KOPT-K1 (cell line): Measurements from ENCODE around the gene EFCAB12.
"Not testable (repeated sequence)": the region's sequence is repeated elsewhere in the genome, so short reads cannot be mapped to it uniquely, and the experiment has no call there.

ENCODE experiments used
- H3K27ac ChIP-seq: fragments of 200-600 bp; sonication (generic); 2 replicates; pipeline ENCODE4 v1.5.1; 2016; ENCODE audit warnings: antibody characterized with exemption, mild to moderate bottlenecking, low read depth, low read length; ENCODE audit not compliant: poor library complexity, severe bottlenecking
- H3K36me3 ChIP-seq: fragments of 200-600 bp; sonication (generic); 2 replicates; pipeline ENCODE4 v1.5.1; 2017; ENCODE audit warnings: antibody characterized with exemption, mild to moderate bottlenecking, low read length, moderate library complexity; ENCODE audit not compliant: insufficient read depth
- H3K9me3 ChIP-seq: fragments of 200-600 bp; sonication (generic); 2 replicates; pipeline ENCODE4 v1.5.1; 2017; ENCODE audit warnings: antibody characterized with exemption, low read length, mild to moderate bottlenecking; ENCODE audit not compliant: insufficient read depth, poor library complexity, severe bottlenecking

Gene EFCAB12

DNA sequence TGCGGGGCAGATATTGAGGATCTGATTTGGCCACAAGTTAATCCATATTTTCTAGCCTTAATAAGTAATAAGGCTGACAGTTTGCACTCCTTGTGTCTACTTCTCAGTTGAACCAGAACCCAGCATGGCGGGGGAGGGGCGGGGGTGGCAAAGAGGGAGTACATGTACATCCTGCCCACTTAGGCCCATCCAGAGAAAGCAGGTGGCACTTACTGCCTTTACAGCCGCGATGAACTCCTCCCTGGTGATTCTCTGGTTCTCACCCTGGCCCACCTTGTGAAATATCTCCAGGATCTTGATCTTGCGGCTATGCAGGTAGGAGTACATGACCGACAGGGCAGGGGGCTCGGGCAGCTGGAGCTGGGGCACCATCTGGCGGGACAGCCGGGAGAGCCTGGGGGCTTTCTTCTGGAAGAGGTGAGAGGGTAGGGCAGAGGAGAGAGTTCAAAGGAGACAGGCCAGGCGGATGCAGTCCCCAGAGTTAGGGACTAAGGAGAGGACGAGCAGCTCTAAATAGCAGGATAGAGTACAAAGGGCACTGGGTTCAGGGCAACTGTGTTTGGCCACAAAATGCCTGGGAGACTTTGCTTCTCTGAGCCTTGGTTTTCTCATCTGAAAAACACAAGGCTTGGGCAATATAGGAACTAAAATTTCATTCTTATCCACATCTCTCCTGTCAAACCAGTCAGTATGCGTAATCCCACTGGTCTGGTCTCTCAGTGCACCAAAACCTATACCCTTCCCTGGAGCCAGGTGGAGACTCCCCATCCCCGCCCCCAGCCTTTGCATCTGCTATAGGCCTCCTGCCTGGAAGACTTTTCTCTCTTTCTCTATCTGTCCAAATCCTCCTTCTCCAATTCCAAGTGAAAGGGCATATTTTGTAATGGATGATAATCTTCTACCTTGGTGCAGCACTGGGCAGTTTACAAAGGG lies 10.1 kb downstream of the EFCAB12 start:
- H3K36me3 ChIP-seq, result no peaks in the 10 kb centered on the region
- no peaks in the 10 kb centered on the region for H3K9me3 ChIP-seq
- no peak overlapping the region for H3K27ac ChIP-seq

DNA sequence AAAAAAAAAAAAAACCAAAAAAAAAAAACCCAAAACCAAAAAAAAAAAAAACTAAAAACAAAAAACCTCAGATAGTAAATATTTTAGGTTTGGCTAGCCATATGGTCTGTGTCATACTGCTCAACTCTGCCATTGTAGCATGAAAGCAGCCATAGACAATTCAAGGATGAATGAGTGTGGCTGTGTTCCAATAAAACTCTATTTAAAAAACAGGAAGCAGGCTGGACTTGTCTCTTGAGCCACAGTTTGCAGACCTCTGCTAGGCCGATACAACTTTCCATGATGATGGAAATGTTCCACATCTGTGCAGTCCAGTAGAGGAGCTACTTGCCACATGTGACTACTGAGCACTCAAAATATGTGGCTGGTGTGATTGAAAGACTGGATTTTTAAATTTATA lies 11.1 kb downstream of the EFCAB12 start:
- Histone ChIP-seq H3K9me3 (no peaks in the 10 kb centered on the region), H3K36me3 (no peaks in the 10 kb centered on the region), H3K27ac (no peak overlapping the region)

DNA sequence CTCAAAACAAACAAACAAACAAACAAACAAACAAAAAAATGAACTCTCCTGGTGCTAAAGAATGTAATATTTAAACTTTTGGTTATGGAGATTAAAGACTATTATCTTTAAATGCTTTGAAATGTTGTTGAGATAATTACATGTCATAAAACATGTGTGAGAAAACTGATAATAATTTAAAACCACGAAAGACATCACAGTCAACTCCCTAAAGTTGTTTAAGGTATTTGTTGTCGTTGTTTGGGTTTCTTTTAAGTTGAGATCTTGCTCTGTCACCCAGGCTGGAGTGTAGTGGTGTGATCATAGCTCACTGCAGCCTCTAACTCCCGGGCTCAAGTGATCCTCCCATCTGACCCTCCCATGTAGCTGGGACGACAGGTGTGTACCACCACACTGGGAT lies 12.0 kb downstream of the EFCAB12 start:
- Histone ChIP-seq H3K36me3 (no peaks in the 10 kb centered on the region), H3K27ac (no peak overlapping the region), H3K9me3 (no peaks in the 10 kb centered on the region)

DNA sequence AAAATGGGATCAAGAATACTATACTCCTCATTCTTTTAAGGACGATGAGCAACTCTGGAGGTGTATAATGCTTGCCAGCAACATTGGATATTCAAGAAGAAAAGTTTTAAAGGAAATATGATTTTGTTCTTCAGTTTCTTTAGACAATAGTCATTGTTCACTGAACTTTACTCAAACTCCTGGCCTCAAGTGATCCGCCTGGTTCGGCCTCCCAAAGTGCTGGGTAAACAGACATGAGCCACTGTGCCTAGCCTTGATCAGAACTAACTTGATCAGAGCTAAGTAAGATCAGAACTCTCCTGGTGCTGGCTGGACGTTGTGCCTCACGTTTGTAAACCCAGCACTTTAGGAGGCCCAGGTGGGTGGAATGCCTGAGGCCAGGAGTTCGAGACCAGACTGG lies 12.6 kb downstream of the EFCAB12 start:
- no peaks in the 10 kb centered on the region for H3K36me3 ChIP-seq
- no peak overlapping the region for H3K27ac ChIP-seq
- no peaks in the 10 kb centered on the region for H3K9me3 ChIP-seq

DNA sequence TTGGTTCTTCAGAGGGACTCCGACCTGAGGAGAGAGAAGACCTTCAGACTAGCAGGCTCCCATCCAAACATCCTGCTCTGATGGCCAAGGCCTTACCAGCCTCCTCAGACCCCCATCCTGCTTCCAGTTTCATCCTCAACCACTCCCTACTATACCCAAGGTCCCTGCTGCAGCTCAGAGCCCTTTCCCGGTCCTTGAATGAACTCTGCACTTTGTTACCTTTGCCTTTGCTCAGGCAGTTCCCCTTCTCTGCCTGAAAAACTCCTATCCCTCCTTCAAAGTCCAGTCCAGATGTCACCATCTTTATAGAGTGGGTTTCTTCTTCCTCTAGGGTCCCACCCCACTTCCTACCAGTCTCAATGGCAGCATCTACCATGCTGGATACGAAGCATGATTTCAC lies 13.1 kb downstream of the EFCAB12 start:
- no peak overlapping the region for H3K27ac ChIP-seq
- H3K36me3 ChIP-seq, result no peaks in the 10 kb centered on the region
- no peaks in the 10 kb centered on the region for H3K9me3 ChIP-seq

DNA sequence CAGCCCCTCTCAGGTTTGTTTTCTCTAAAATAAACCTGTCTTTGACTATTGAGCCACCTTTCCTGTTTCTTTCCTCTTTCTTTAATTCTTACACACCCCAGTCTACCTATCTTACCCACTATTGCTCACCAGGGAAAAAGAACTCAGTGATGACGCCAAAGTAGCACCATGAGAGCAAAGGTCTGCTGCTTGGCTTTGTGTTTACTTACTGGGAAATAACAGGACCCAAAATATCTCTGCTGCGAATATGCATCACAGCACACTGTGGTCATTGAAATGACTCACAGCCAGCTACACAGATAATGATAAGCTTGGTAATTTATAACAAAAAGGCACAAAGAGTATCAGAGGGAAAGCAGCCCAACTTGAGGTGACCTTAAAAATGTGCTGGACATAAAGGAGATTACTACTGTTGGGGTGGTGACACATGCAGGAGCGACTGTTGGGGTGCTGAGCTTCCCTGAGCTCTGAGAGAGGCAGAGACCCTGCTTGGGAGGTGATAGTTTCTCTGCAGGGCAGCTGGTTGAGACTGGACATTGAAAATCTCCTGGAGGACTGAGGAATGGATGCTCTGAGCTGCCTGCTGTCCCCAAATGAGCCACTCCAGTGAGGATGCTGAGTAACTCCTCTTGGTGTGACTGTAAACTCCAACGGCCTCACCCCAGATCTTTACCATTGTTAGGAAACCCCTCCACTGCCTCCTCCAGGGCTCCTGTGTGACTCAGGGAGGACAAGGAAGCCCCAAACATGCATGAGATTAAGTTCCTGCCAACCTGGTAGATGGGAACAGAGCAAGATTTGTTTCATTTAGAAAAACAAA lies 14.5 kb downstream of the EFCAB12 start:
- Histone ChIP-seq H3K9me3 (no peaks in the 10 kb centered on the region), H3K27ac (no peak overlapping the region), H3K36me3 (no peaks in the 10 kb centered on the region)

DNA sequence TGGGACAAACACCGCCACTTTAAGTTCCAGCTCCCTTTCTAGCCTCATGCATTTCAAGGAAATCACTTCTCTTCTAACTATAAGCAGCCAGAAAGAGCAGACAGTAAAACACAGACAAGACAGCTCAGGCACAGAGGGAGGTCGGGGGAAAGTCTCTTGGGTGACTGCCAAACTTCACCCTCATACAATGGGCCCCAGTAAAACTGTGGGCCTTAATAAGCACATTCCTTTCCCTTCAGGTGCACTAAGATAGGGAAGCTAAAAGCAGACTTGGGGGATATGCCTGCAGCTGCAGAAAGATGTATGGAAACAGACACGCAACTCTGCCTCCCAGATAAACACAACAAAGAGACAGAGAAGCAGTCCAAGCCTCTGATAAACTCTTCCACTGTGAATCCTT lies 15.2 kb downstream of the EFCAB12 start:
- not testable (repeated sequence) for H3K36me3 ChIP-seq, H3K27ac ChIP-seq, H3K9me3 ChIP-seq

DNA sequence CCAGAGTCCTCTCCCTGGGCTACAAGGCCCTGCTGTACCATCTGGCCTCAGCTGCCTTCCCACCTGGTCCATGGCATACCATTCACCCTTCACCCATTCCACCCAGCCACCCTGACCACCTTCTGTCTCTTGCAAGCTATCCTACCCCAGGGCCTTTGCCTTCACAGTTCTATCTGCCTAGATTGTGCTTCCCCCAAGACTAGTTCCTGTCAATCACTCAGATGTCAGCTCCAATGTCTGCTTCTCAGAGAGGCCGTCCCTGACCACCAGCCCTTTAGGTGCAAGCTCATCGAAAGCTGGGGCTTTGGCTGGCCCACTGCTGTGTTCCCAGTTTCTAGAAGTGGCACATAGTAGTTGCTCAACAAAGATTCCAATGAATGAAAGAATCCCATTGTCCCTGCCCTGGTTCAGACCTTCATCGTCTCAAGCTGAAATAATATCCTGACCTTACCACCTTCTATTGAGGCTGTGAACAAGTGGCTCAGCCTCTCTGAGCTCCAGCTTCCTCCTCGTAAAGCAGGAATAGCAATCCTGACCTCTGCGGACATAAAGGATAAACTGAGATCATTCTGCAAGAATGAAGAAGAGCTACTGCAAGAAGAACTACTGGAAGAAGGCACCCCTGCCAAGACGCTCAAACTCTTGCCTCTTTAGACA lies 15.8 kb downstream of the EFCAB12 start:
- no peaks in the 10 kb centered on the region for H3K36me3 ChIP-seq
- H3K9me3 ChIP-seq, result no peaks in the 10 kb centered on the region
- no peak overlapping the region for H3K27ac ChIP-seq

DNA sequence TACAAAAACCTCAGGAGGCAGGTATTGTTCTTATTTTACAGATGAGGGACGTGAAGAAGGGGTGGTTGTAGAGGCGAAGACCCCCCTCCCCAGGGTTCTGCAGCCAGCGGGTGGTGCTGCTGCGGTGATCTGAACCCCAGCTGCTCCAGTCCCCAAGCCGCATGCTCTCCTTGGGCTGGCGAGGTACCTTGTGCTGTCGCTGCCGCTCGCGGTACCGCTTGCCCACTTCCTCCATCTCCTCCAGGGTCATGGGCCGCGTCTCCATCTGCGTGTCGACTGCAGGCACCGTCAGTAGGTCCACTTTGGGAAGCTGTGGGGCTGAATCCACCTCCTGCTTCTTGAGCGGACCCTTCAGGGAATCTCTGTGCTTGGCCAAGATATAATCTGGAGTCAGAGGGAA lies 17.5 kb downstream of the EFCAB12 start:
- Histone ChIP-seq H3K9me3 (no peaks in the 10 kb centered on the region), H3K36me3 (no peaks in the 10 kb centered on the region), H3K27ac (no peak overlapping the region)

DNA sequence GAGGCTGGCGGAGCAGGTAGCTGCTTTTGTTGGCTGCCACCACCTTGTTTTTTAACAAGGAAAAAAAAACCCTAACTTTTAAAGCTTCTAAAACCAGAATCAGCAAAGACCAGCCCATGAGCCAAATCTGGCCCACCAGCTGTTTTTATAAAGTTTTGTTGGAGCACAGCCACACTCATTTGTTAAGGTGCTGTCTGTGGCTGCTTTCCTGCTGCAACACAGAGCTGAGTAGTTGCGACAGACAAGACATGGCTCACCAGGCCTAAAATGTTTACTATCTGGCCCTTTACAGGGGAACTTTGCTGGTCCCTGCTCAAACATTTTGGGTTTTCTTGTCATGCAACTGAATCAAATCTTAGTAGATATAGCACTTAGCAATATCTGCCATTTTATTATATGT lies 18.9 kb downstream of the EFCAB12 start:
- H3K27ac ChIP-seq, result no peak overlapping the region
- no peaks in the 10 kb centered on the region for H3K36me3 ChIP-seq

DNA sequence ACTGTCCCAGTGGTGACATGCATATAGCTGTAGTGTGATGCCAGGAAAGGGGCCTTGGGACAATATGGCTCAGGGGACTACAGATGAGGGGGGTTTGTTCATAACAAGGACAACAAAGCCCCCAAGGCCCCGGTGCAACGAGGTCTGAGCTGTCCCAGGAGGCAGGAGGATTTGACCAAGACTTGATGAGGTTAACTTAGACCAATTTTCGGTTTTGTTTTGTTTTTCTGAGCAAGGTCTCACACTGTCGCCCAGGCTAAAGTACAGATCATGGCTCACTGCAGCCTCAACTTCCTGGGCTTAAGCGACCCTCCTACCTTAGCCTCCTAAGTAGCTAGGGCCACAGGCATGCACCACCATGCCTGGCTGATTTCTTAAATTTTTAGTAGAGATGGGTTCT lies 23.8 kb downstream of the EFCAB12 start:
- Histone ChIP-seq H3K27ac (no peak overlapping the region), H3K9me3 (no peaks in the 10 kb centered on the region), H3K36me3 (no peaks in the 10 kb centered on the region)

More for the DNA sequence above, 18.9 kb downstream of the EFCAB12 start:
- H3K9me3 ChIP-seq, result no peaks in the 10 kb centered on the region

DNA sequence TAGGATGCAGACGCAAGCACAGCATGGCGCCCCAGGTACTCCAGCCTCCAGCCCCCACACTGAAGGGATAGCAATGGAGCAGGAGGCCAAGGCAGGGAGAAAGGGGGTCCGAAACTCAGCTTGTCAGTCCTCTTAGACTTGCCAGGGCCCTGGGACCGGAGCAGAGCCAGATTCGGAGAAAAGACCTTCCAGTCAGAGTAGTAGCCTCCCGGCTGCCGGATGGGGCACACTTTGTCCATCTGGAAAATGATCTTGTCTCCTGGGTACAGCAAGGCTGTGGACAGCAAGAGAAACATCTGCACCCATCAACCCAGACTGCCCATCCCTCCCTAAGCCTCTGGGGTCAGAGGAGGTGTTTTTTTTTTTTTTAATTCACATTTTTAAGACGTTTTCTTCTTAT lies 24.3 kb downstream of the EFCAB12 start:
- no peak overlapping the region for H3K27ac ChIP-seq

DNA sequence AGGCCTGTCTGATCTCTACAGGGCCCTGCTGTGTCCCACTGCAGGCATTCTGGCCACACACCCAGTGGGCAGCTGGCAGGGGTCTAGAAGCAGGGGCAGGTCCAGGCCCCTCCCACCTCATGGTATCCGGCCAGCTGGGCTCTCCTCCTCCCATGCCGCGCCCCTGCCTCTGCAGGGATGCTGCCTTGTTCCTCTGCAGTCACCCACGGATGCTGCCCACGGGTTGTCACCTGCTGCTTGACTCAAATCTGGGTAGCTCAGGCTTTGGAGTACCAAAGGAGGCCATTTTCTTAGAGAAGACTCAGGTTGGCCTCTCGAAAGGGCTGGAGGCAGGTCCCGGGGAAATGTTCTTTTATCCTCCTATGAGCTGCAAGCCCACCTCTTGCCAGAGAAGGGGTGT lies 25.0 kb downstream of the EFCAB12 start:
- Histone ChIP-seq H3K36me3 (no peaks in the 10 kb centered on the region), H3K27ac (no peak overlapping the region), H3K9me3 (no peaks in the 10 kb centered on the region)

More for the DNA sequence above, 24.3 kb downstream of the EFCAB12 start:
- no peaks in the 10 kb centered on the region for H3K9me3 ChIP-seq
- H3K36me3 ChIP-seq, result no peaks in the 10 kb centered on the region

DNA sequence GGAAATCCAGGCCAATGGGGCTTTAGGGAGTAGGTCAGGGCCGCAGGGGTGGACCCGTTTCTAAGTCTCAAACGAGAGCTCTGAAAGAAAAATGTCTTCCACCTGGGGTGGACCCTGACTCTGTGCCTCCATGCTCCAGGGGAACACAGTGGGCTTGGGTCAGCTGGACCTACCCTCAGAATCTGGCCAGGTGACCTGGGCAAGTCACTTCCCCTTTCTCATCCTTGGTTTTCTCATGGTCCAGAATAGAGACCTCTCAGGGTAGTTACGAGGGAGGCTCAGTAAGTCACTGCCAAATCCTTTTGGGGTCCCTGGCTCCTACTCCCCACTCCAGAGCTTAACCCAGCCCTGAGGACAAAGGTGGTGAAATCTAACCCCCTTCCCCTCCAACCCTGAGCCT lies 25.8 kb downstream of the EFCAB12 start:
- Histone ChIP-seq H3K36me3 (no peaks in the 10 kb centered on the region), H3K9me3 (no peaks in the 10 kb centered on the region), H3K27ac (no peak overlapping the region)

DNA sequence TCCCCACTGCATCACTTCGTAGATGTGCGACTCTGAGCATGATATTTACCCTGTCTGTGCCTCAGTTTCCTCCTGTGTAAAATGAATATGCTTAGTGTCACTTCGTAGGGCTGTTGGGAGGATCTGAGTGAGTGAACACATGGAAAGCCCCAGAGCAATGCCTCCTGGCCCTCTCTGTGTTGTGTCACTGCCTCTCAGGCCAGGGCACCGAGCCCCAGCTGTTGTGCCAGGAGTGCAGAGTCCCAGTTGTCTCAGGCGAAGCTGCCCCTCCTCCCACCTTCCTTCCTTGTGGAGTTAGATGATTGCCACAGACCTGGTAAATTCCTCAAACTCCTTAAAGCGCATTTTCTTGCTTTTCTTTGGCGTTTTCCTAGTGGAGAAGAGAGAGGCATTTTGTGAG lies 26.2 kb downstream of the EFCAB12 start:
- no peak overlapping the region for H3K27ac ChIP-seq
- H3K9me3 ChIP-seq, result no peaks in the 10 kb centered on the region
- H3K36me3 ChIP-seq, result peaks cover 1% of the 10 kb centered on the region; the same call in 1 of the 2 replicates
